Gastrocnemius medialis (tissue), 4 donors: Measurements from ENCODE around the gene MMP25. TPM values are rescaled to one million over a fixed set of nuclear protein-coding genes. Genes with fewer than 3 reads are reported as not detected.
A peak's percentile ranks its signal among the peaks of the same experiment; 100 is the strongest.

Experiments used
- ATAC-seq, 2 donors: fragments of 150-250 bp; one replicate each; pipeline ENCODE4 v1.9.1; 2016
- DNase-seq, 2 donors: peaks; one replicate each; pipeline ENCODE4 v3.0.0-alpha.2; 2019
- H3K27ac ChIP-seq, 4 donors: fragments of 200-600 bp; sonication (generic); 1 replicate in 1 of 4; 2 replicates in 3 of 4; pipeline ENCODE4 v1.5.1; 2016 to 2018; ENCODE audit warnings: mild to moderate bottlenecking in 2 of 4, moderate library complexity in 1 of 4
- H3K27me3 ChIP-seq, 3 donors: fragments of 200-600 bp; sonication (generic) in 2 of 3; 1 replicate in 1 of 3; 2 replicates in 2 of 3; pipeline versions ENCODE4 v1.5.1 to v1.6.0; 2016 to 2019; ENCODE audit warnings: mild to moderate bottlenecking in 1 of 3, moderate library complexity in 1 of 3
- H3K36me3 ChIP-seq, 2 donors: fragments of 200-600 bp; sonication (generic) in 1 of 2; one replicate each; pipeline ENCODE4 v1.5.1; 2017 to 2018
- H3K4me1 ChIP-seq, 2 donors: fragments of 200-600 bp; sonication (generic) in 1 of 2; one replicate each; pipeline ENCODE4 v1.5.1; 2016 to 2017; ENCODE audit warnings: mild to moderate bottlenecking in 2 of 2
- H3K4me3 ChIP-seq, 4 donors: fragments of 200-600 bp; sonication (generic) in 3 of 4; 1 replicate in 1 of 4; 2 replicates in 3 of 4; pipeline ENCODE4 v1.5.1; 2016 to 2019; ENCODE audit warnings: mild to moderate bottlenecking in 2 of 4
- H3K9me3 ChIP-seq, 3 donors: fragments of 200-600 bp; sonication (generic) in 2 of 3; 1 replicate in 1 of 3; 2 replicates in 2 of 3; pipeline ENCODE4 v1.5.1; 2016 to 2019
- CTCF ChIP-seq, 5 experiments: fragments of 450-650 bp in 3 of 5; fragments of 200-600 bp in 2 of 5; sonication (generic) in 2 of 5; IDR thresholded peaks in 4 of 5; conservative IDR thresholded peaks in 1 of 5; 1 replicate in 4 of 5; 2 replicates in 1 of 5; pipeline ENCODE4 v1.5.1; 2016 to 2019; ENCODE audit warnings: antibody characterized with exemption in 5 of 5, mild to moderate bottlenecking in 3 of 5, moderate library complexity in 3 of 5
- POLR2A ChIP-seq, 2 donors: fragments of 450-650 bp; IDR thresholded peaks; one replicate each; pipeline ENCODE4 v1.6.1; 2017; ENCODE audit warnings: antibody characterized with exemption in 2 of 2, mild to moderate bottlenecking in 2 of 2, moderate library complexity in 2 of 2
- in situ Hi-C, 4 donors: fragments of 200-750 bp; cut with MboI; loops; one replicate each; pipeline versions ENCODE4 v1.15.0 to v1.8.0; 2017; ENCODE audit warnings: low sequenced_read_pairs in 4 of 4
- intact Hi-C: fragments of 100-400 bp; cut with DNase I; formaldehyde crosslinking; loops from one replicate; pipeline ENCODE4 v1.15.1; 2023; ENCODE audit warnings: low total_unique reads
- total RNA-seq, 4 donors: library from RNA; depleted of rRNA; stranded (reverse); fragments of >200 nt; gene quantifications; one replicate each; pipeline versions ENCODE4 v1.1.0 to v1.2.3, GENCODE V29; 2016

Gene MMP25
- total RNA-seq, 4 donors from 2014 or later, result 0.15 to 0.75 (median 0.58) TPM; not detected in 1

DNA sequence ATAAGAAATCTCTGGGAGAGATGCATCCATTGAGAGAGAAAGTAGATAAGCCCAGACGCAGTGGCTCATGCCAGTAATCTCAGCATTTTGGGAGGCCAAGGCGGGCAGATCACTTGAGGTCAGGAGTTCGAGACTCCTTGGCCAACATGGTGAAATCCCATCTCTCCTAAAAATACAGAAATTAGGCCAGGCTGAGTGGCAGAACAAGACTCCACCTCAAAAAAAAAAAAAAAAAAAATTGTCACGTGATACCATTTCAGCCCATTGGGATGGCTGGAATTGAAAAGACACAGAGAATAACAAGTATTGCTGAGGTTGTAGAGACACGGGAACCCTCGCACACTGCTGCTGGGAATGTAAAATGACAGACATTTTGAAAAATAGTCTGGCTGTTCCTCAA lies 16.2 kb downstream of the MMP25 start:
- Histone ChIP-seq H3K27me3 (no peaks in the 10 kb centered on the region), H3K9me3 (no peaks in the 10 kb centered on the region), H3K36me3 (no peaks in the 10 kb centered on the region), H3K4me1 (peaks cover 44 to 56% of the 10 kb centered on the region in 2 donors), H3K4me3 (no peak overlapping the region), H3K27ac (peak overlapping the region; percentile 69 to 85 (median 82))
- in situ Hi-C loops, result loop anchor here in 3 of 4 donors (5.0 to 10.0 kb wide), 4 partner anchors 62 to 105 kb away; no protein-coding TSS in a partner anchor
- DNase-seq (no peak), ATAC-seq (peak in 1 of 2 donors; percentile 0)
- TF ChIP-seq POLR2A (IDR thresholded peaks at IDR 0.05), result no peak
- TF ChIP-seq CTCF (IDR thresholded peaks at IDR 0.05 in 4 of 5, conservative IDR thresholded peaks at IDR 0.05 in 1 of 5), result no peak
- intact Hi-C loops, result no loop called here

GRCh38 chr16:3063625-3064386 lies 17.4 kb downstream of the MMP25 start:
- peak overlapping the region in 3 of 4 donors; percentile 75 to 85 (median 76) for H3K27ac ChIP-seq
- peaks cover 44 to 47% of the 10 kb centered on the region in 2 donors for H3K4me1 ChIP-seq
- H3K4me3 ChIP-seq, result no peak overlapping the region
- intact Hi-C loops (no loop called here), in situ Hi-C loops (loop anchor here in 3 of 4 donors (5.0 to 10.0 kb wide), 4 partner anchors 61 to 103 kb away; no protein-coding TSS in a partner anchor)
- no peak for DNase-seq
- TF ChIP-seq CTCF (IDR thresholded peaks at IDR 0.05 in 4 of 5, conservative IDR thresholded peaks at IDR 0.05 in 1 of 5), result no peak
- TF ChIP-seq POLR2A (IDR thresholded peaks at IDR 0.05), result no peak
- H3K36me3 ChIP-seq, result no peaks in the 10 kb centered on the region
- no peaks in the 10 kb centered on the region for H3K9me3 ChIP-seq
- no peak for ATAC-seq
- H3K27me3 ChIP-seq, result no peaks in the 10 kb centered on the region

DNA sequence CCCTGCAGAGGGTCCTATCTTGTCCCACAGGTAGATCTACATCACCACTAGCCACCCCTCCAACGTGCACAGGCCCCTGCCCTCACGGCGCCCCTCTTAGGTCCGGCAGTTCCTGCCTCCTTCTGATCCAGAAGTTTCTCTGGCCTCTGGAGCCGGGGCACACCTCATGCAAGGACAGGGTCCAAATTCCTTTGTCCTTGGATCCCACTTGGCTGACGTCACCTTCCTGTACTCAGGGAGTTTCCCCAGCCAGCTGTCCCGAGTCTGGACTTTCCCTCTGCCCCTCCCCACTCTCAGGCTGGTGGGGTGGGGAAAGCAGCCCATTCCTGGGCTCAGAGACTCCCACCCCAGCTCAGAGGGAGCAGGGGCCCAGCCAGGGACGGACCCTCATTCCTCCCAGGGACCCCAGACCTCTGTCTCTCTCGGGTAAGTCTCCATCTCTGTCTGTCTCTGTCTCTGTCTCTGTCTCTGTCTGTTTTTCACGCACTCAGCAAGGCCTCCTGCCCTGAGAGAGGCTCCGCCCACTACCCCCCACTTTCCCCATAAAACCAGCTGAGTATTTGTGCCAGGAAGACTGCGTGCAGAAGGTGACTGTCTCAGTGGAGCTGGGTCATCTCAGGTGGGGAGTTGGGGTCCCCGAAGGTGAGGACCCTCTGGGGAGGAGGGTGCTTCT lies 18.8 kb downstream of the MMP25 start, which contains the start of gene IL32:
IL32 (plus strand) TSS at position 572 of the 673 bp plus-strand sequence. CDS start 172 bp downstream, outside the sequence.
- intact Hi-C loops (no loop called here), in situ Hi-C loops (loop anchor here in 2 of 4 donors (10.0 kb wide), 2 partner anchors 60 to 100 kb away; no protein-coding TSS in a partner anchor)
- TF ChIP-seq POLR2A (IDR thresholded peaks at IDR 0.05) (peak; percentile 23 to 58), CTCF (IDR thresholded peaks at IDR 0.05 in 4 of 5, conservative IDR thresholded peaks at IDR 0.05 in 1 of 5) (no peak)
- Histone ChIP-seq H3K36me3 (no peaks in the 10 kb centered on the region), H3K4me3 (peak within 1 kb of the TSS; percentile 37 to 61 (median 49)), H3K27me3 (no peaks in the 10 kb centered on the region), H3K9me3 (no peaks in the 10 kb centered on the region), H3K4me1 (peaks cover 35 to 36% of the 10 kb centered on the region in 2 donors), H3K27ac (peak within 1 kb of the TSS; percentile 75 to 85 (median 78))
- ATAC-seq (peak; percentile 70), DNase-seq (peak; percentile 36 to 68)

GRCh38 chr16:3065742-3066439 lies 19.5 kb downstream of the MMP25 start:
- ATAC-seq (no peak), DNase-seq (no peak)
- Histone ChIP-seq H3K27ac (peak overlapping the region; percentile 75 to 85 (median 78)), H3K36me3 (no peaks in the 10 kb centered on the region), H3K27me3 (no peaks in the 10 kb centered on the region), H3K9me3 (no peaks in the 10 kb centered on the region), H3K4me1 (peaks cover 28 to 29% of the 10 kb centered on the region in 2 donors), H3K4me3 (peak overlapping the region; percentile 37 to 61 (median 49))
- TF ChIP-seq POLR2A (IDR thresholded peaks at IDR 0.05), result no peak
- TF ChIP-seq CTCF (IDR thresholded peaks at IDR 0.05 in 4 of 5, conservative IDR thresholded peaks at IDR 0.05 in 1 of 5), result no peak
- in situ Hi-C loops (loop anchor here in 2 of 4 donors (10.0 kb wide), 2 partner anchors 59 to 99 kb away; no protein-coding TSS in a partner anchor), intact Hi-C loops (no loop called here)
